Measurements from ENCODE around the gene SERPINA4. TPM values are rescaled to one million over a fixed set of nuclear protein-coding genes. Genes with fewer than 3 reads are reported as not detected.

Gene SERPINA4, protein sequence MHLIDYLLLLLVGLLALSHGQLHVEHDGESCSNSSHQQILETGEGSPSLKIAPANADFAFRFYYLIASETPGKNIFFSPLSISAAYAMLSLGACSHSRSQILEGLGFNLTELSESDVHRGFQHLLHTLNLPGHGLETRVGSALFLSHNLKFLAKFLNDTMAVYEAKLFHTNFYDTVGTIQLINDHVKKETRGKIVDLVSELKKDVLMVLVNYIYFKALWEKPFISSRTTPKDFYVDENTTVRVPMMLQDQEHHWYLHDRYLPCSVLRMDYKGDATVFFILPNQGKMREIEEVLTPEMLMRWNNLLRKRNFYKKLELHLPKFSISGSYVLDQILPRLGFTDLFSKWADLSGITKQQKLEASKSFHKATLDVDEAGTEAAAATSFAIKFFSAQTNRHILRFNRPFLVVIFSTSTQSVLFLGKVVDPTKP
- not detected in 2 replicates for total RNA-seq (2014; rRNA removed; shearing (Covaris generic))

DNA sequence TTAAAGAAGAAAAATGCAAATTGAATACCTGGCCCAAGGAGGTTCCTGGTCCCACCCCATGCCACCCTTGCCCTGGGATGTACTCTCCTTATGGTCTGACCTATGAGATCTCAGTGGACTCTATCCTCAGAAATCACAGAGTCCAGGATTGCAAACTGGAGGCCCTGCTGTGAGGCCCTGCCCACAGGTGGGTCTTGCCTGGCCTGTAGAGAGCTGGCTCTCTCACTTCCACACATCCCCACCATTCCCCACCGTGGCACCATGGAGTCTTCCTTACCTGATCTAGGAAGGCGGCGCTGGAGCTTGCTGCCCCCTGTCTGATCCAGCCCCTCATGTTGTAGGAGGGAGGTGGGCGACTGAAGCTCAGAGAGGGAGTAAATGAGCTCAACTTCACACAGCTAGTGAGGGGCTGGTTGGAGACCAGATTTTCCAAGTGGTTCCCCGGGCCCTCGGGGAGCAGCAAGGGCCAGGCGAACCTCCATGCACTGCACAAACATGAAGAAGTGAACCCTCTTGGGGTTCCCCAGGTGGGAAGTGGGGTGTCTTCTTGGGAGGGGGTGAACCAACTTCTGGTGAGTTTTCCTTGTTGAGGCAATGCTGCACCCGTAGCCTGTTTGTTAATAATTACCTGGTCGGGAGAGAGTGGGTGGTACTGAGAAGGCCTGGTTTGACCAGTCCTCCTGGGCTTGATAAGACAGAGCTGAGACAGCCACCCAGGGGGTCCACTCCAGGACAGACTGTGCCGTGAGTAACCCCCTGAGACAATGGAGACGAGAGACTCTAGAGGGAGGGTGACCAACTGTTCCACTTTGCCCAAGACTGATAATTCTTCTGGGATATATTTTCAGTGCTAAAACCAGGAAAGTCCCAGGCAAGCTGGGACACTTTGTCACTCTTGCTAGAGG, at the start of gene SERPINA4:
Gene SERPINA4 (plus strand): TSS at position 692 of the 905 bp plus-strand sequence. CDS start 2,041 bp downstream, outside the sequence.
- DNase-seq (ENCODE audit: low read depth) = no peak

DNA sequence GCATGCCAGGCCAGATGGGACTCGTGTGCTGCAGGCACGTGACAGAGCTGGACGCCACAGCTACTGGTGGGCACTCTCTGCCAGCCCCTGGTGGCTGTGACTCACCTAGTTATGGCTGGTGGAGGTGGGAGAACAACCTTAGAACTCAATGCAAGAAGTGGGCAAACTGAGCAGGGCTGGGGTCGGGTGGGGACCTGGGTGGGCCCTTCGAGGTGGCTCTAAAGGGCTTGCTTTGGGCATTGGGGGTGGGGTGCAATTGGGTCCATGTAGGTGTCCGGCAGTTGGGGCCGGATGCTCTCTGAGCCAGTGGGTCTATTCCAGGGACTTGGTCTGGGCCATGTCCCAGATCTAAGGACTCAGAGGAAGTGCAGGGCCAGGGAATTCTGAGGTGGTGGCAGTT, 46.9 kb upstream of the SERPINA4 start:
- no peak for DNase-seq (ENCODE audit: low read depth)

DNA sequence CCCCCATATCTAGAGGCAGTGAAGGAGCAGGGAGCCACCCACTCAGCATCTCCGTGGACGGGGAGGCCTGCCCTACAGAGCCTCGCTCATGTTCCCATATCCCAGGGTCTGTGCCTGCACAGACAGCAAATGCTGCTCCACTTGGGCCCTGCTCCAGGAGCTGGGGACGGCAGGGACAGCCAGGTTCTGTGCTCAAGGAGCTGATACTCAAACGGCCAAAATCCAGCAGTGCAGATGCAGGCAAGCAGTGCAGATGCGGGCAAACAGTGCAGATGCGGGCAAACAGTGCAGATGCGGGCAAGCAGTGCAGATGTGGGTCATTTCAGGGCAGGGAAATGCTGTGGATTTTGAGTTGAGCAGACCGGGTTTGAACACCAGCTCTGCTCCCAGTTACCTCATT, 45.8 kb upstream of the SERPINA4 start:
- DNase-seq (ENCODE audit: low read depth) = no peak

DNA sequence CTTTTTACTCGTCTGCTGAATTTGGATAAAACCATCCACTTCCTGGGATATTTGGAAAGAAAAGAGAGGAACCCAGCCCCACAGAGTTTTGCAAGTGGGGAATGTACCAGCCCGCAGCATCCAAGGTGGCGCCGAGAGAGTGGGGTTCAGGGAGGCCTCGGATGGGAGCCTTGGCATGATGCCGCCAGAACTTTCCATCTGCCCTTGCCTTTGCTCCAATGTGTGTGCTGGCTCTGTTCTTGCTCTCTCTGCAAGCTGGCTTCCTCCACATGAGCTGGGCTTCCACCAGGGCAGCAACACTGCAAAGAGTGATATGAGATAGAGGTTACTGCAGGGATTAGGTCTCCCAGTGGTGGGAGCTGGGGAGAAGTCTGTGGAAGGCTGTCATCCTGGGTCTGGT, 45.4 kb upstream of the SERPINA4 start:
- no peak for DNase-seq (ENCODE audit: low read depth)

DNA sequence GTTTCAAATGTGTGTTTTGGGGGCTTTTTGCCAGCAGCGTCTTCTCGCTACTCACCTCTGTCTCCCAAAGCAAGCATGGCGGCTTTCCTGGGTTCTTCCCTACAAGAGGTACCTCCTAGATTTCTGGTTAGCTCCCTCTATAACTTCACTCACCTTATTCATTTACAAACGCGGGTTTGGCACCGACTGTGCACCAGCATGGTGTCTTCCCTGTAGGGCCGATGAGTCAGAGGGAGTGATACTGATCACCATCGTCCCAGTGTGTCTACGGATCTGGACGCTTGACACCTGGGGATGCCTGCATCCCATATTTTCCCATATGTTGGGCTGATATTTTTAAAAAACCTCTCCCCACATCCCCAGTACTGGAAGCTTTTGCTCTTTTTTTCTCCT, 44.0 kb upstream of the SERPINA4 start:
- no peak for DNase-seq (ENCODE audit: low read depth)

DNA sequence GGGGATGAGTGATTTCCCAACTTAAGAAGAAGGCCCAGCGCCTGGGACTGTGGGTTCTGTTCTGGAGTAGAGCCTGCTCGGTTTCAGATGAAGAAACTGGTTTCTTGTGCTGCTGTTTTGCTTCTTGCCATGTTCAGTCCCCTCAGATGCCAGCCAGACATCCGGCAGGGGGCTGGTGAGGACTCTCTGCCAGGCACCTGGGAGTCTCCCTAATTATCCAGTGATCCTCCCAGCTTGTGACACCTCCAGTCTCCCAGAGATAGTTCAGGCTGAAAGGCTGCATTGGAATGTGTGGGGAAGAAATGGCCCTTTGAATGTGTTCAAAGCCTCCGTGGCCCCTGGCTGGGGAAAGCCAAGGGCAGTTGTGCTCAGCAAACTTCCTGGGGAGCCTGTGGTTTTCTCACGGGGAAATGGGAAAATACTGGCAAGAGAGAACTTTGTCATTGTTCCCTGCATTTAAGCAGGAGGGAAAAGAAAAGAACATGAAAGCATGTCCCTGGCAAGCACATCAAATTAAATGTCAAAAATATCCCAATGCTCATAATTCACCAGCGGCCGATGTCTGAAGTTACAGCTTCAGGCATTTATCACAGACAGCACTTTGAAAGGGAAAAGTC, 43.5 kb upstream of the SERPINA4 start:
- DNase-seq (ENCODE audit: low read depth) = no peak

DNA sequence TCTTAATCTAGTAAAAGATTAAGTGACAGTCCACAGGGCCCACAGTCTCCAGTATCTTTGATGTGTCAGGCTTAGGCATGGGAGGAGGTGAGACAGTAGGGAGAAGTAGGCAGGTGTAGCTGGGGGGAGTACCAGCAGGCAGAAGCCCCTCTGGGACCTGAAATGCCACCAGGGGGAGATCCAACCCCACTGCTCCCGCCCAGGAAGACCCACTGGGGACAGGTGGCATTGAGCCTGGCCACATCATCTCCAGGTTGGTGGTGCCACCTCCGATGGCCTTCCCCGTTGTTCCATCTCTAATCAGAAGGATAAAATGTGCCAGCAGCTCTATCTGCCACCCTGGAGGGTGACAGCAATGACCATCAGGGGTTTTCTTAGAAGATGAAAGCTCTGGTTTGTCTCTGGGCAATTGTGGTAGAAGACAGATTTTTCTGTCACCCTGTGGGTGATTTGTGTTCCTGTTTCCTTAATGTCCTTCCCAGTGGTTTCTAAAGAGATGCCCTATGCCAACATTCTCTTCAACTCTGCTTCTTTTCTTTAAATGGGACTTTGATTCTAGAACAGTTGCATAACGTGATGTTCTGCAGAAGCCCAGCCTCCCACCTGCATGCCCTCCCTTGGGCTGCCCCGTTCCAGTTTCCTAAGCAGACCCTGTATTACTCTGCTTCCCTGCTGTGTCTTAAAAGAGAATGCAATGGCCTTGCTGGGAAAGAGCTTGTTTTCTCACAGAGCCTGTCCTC, 39.7 kb upstream of the SERPINA4 start:
- no peak for DNase-seq (ENCODE audit: low read depth)

DNA sequence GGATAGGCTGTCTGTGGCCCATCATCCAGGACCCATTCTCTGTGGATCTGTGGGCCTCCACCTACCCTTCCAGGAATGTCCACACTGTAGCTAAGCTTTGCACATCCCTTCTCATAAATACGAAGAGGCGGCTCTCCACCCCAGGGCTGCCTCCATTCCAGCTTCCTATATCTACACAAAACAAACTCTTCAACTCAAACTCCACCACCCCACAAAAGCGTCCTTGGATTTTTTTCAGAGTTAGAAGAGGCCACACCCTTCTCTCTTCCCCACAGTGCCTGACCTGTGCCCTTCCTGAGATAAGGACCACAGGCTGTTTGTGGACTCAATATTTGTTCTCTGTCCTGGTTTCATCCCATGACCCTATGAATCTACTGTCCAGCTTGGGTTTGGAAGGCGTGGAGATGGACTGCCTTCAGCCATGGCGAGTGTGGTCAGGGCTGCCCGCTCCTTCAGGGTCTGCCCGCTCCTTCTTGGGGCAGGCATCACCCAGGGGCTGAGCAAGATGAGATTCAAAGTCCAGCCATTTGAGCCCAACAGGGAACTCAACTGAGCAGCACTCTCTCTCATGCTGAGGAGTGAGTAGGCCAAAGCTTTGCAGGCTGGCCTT, 39.0 kb upstream of the SERPINA4 start:
- no peak for DNase-seq (ENCODE audit: low read depth)

DNA sequence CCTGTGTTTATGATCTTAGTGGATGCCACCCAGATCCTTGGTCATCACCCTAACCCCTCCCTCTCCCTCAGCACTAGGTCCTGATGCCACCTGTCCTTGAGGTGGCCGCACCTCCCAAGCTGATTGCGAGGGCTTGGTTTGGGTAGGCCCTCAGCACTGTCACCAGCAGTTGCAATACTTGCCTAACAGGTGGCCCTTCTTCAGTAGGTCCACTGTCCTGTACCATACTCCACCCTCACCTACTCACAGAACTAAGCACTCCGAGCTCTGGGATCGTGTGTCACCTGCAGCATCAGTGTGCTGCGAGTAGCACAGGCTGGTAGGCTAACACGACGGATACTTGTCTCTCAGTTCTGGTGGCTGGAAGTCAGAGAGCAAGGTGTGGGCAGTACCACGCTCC, 38.0 kb upstream of the SERPINA4 start:
- no peak for DNase-seq (ENCODE audit: low read depth)

DNA sequence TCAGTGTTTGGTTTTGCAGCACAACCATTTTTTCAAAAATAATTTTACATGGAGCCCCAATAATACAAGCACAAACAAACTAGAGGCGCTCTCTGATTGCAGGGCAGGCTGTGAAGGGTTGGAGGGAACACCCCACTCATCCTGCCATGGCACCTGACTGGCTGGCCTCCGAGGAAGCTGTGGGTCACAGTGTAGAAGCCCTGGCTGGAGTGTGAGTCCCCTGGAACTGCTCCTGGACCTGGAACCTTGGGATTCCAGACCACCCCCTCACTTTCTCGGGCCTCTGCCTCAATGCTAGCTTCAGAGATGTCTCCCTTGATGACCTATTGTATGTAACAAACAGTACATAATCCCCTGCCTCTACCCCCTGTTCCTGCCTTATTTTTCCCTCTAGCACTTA, 37.1 kb upstream of the SERPINA4 start:
- DNase-seq (ENCODE audit: low read depth) = no peak

DNA sequence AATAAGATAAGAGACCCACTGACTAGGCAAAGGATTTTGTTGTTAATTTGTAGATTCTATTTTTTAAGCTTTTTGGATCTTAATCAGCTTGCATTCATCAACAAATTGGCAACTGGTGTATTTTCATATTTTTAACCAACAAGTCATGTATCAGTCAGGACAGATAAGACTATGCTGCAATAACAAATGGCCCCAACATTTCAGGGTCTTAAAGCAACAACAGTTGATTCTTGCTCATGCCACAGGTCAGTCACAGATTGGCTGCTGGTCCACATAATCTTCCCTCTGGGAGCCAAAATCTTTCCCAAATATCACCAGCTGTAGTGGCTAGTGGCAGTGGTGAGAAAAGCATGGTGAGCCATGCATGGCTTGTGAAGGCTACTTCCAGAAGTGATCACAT, 30.1 kb upstream of the SERPINA4 start:
- no peak for DNase-seq (ENCODE audit: low read depth)

DNA sequence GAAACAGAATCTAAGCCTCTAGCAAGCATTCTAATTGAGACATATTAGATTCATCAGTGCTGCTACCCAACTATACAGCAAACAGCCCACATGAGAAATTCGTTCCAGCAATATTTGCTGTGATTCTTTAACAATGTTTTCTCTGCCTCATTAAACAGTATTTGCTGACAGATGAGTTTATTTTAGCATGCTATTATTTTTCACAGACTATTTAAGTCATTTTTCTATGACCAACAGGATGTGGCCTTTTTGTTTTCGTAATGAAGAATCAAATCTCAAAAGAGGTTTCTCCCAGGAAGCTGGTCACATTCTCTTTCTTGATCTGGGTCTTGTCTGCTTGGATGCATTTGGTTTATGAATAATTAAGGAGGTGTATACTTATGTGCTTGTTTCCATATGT, 28.8 kb upstream of the SERPINA4 start:
- DNase-seq (ENCODE audit: low read depth) = no peak

DNA sequence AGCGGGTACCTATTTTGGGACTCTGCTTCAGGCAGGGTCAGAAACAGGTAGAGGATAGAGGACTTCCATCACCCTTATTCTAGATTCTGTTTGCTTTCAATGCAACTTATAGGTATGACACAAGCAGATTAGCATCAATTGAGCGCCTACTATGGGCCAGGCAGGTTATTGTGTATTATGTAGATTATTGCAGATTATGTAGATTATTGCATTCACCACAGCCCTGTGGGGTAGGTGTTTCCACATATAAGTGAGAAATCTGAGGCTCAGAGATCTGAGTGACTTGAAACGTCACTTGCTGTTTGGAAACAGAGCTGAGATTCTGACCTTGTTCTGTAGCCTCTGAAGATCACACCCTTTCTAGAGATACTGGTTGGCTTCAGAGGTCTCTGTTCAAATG, 25.7 kb upstream of the SERPINA4 start:
- no peak for DNase-seq (ENCODE audit: low read depth)

DNA sequence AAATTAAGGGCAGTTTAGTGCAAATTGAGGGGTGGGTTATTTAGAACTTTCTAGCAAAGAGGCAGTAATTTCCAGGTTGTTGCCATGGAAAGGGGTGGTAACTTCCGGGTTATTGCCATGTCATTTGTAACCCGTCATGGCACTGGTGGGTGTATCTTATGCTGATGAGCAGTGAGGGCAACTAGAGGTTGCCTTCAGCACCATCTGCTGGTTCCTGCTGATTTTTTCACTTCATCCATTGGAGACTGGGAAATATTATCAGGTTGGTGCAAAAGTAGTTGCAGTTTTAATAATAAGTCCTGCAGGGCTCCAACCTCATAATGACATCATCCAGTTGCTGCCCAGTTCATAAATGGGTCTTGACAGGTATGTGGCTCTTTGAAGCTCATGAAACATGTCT, 24.4 kb upstream of the SERPINA4 start:
- DNase-seq (ENCODE audit: low read depth) = no peak

DNA sequence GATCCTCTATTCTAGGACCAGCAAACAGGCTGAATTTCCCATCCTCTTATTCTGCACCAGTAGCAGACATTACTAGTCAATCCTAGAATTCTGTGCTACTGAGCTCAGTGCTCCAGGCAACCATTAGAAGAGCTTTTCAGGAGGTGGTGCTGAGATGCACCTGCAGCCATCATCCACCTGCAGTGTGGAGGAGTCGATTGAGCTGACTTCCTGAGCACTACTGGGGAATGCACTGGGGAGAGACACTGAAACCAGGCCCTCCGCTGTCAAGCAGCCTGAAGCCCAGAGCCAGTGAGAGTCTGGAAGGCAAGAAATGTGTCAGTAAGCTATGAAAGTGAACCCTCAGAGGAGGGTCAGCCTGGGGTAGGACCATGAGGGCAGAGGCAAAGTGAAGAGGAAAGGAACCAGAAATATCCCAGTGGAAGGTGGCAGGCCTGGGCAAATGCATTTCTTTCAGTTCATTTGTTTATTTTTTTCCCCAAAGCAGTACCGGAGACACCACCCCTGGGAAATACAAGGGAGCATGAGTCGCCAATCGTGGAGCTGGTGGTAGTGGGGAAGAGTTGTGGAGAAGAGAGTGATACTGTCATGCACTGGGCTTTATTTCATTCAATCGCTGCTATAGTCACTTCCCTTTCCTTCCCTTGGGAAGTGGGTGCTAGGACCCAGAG, 23.0 kb upstream of the SERPINA4 start:
- no peak for DNase-seq (ENCODE audit: low read depth)

DNA sequence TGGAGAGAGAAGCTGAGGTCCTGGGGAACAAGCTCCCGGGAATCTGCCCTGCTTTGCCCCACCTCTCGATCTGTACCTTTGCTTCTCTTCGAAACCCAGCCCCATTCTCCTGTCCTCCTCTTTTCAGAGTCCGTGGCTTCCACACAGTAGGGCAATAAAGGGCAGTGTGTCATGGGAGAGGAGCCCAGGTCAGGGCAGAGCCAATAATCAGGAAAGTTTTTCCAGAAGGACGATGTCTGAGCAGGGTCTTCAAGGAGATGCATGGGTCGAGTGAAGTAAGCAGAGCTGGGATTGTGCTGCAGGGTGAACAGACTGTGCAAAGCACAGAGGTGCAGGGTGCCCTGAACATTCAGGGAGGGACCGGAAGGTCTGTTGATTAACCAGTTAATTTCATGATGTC, 22.1 kb upstream of the SERPINA4 start:
- DNase-seq (ENCODE audit: low read depth) = no peak

DNA sequence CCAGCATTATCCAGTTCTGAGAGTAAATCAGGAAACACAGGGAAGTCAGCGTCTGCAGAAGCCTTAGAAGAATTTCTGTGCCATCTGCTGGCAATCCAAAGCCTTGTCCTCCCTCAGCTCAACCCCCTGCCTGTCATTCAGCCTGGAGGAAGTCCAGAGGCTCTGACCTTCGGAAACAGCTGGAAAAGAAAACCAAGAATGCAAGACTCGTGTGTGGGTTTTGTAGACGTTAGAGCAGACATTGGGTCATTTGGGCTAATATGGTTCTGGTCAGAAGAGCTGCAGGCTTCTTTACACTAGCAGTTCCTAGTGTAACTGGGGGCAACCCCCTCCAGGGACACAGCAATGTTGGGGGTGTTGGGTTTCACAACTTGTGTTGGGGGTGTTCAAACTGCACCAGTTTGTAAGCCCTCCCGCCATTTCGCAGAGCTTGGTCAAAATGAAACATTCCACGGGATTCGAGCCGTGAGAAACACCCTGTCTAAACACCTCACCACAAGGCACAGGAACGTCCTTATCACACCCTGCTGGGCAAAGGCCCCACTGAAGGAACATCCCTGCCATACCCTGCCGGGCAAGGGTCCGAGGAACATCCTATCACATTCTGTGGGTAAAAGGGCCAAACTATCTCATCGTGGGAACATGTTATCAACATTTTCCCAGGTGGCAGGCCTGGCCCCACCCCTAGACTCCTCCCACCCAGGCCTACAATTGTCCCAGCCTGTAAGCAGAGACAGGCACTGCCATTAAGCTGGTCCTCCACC, 21.0 kb upstream of the SERPINA4 start:
- DNase-seq (ENCODE audit: low read depth) = no peak

DNA sequence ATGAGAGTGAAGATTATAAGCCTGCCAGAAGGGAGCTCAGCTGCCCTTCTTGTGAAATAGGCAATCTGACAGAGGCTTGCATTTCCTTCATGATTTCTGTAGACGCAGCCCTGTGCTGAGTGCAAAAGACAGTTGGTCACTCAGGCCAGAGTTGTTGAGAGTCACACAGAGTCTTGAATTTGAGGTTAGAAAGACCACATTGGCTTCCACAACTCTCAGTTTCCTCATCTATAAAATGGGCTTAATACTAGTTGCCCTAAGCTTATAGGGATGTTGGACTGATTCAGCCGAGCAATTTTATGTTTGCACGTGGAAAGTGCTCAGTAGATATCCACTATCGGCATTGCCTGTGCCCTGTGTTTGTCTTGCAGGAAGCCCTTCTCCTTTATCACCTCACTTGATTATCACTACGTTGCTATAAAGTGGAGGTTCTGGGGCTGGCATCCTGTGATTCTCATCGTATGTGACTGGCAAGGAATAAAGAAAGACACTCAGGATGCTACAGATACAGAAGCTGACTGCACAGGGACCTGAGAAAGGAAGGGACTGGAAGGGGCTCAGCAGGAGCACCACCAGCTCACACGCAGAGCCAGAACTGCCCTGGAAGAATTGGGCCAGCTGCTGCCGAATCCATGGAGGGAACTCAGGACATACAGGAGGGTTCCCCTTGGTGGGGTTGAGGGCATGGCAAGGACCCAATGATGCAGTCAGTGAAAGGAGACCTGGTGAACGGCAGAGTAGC, 19.8 kb upstream of the SERPINA4 start:
- no peak for DNase-seq (ENCODE audit: low read depth)

DNA sequence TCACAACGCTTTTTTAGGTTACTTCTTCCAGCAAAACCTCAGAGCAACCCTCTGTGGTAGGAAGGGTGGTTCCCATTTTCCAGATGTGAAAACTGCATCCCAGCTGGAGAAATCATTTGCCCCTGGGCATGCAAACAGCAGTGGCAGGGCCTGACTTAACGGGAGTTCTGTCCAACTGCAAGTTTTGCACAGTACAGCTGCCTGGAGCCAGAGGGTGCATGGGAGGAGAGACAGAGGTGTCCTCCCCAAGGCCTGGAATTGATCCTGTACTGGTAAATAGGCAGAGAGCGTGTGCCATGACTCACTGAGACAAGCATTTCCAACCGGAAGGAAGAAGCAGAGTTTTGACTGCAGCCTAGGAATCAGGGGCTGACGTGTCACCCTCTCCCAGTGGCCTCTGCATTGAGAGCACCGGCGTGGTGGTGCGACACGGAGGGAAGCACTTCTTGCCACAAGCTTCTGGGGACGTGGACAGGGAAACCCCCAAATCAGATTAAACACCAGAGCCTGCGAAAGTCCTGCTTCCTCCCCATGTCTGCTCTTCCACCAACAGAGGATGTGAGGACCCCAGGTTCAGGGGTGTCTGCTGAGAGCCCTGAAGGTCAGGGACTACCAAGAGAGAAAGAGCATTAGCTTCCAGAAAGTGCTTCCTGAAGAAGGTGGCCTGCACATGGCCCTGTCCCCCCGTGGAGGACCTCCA, 19.0 kb upstream of the SERPINA4 start:
- peak; percentile 73 for DNase-seq (ENCODE audit: low read depth)

Data from Daoy (cell line).